SK-N-MC (cell line): Measurements from ENCODE around the gene MFGE8.

ENCODE experiments used
- EZH2 ChIP-seq: fragments of 200-600 bp; sonication (generic); IDR thresholded peaks from one replicate; pipeline ENCODE4 v1.6.1; 2017; ENCODE audit warnings: antibody characterized with exemption
- FOXP2 ChIP-seq: optimal IDR thresholded peaks from 2 replicates; pipeline ENCODE3; 2011; ENCODE audit warnings: mild to moderate bottlenecking, moderate library complexity; ENCODE audit not compliant: insufficient read depth; ENCODE audit errors: extremely low read length, control extremely low read depth
- POLR2AphosphoS5 ChIP-seq: IDR thresholded peaks from 2 replicates; pipeline ENCODE4 v1.6.1; 2012; ENCODE audit warnings: mild to moderate bottlenecking, low read depth, low read length, borderline replicate concordance

GRCh38 chr15:88918738-88919137 is 5.6 kb upstream of the MFGE8 start:
- no peak for TF ChIP-seq EZH2
- no peak for TF ChIP-seq FOXP2
- TF ChIP-seq POLR2AphosphoS5, result no peak
